ENCODE results near the gene DDX10.

DNA sequence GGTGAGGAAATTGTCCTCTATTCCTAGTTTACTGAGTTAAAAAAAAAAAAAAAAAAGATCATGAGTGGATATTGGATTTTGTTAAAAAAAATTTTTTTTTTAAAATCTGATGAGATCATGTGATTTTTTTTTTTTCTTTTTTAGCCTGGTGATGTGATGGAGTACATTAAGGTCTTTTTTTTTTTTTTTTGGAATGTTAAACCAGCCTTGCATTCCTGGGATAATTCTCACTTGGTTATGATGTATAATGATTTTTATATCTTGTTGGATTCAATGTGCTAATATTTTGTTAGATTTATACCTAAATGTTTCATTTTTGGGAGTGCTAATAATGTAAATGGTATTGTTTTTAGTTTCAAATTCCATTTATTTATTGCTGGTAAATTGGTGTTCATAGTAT, 43.3 kb downstream of the DDX10 start:
- no peak for TF ChIP-seq CTCF (conservative IDR thresholded peaks at IDR 0.05; ENCODE audit: low read depth, low read length)
- no peak for TF ChIP-seq EZH2 (IDR thresholded peaks at IDR 0.05; ENCODE audit: borderline replicate concordance, low read depth, low read length, poor library complexity, severe bottlenecking)

Data from A673 (cell line).